IPS-18c (cell line): Measurements from ENCODE around the gene CDX1.

ENCODE experiments used
- H3K4me3 ChIP-seq: 2 replicates; pipeline ENCODE4 v1.7.0; 2013; ENCODE audit warnings: low read depth, mild to moderate bottlenecking, low read length, moderate library complexity; ENCODE audit not compliant: insufficient read depth
- H3K9me3 ChIP-seq: one replicate; pipeline ENCODE4 v1.6.1; 2013; ENCODE audit warnings: mild to moderate bottlenecking, low read length, moderate library complexity; ENCODE audit not compliant: control insufficient read depth, insufficient read depth

CDX1 gene

GRCh38 chr5:150129454-150129812, 37.1 kb upstream of the CDX1 start:
- no peaks in the 10 kb centered on the region for H3K9me3 ChIP-seq
- H3K4me3 ChIP-seq: no peak overlapping the region

- Histone ChIP-seq H3K9me3 (no peaks in the 10 kb centered on the region), H3K4me3 (no peak overlapping the region)
These were observed 36.6 kb upstream of the CDX1 start for GRCh38 chr5:150129813-150130492.

- no peak overlapping the region for H3K4me3 ChIP-seq
These were observed 36.1 kb upstream of the CDX1 start for GRCh38 chr5:150130493-150130922.

GRCh38 chr5:150131461-150131860, 35.1 kb upstream of the CDX1 start:
- H3K4me3 ChIP-seq: no peak overlapping the region
- no peaks in the 10 kb centered on the region for H3K9me3 ChIP-seq

More at GRCh38 chr5:150130493-150130922, 36.1 kb upstream of the CDX1 start:
- H3K9me3 ChIP-seq: no peaks in the 10 kb centered on the region

GRCh38 chr5:150131978-150132694, 34.4 kb upstream of the CDX1 start:
- H3K4me3 ChIP-seq: no peak overlapping the region
- H3K9me3 ChIP-seq: no peaks in the 10 kb centered on the region

- no peak overlapping the region for H3K4me3 ChIP-seq
- no peaks in the 10 kb centered on the region for H3K9me3 ChIP-seq
These were observed 33.8 kb upstream of the CDX1 start for GRCh38 chr5:150132740-150133139.

- H3K4me3 ChIP-seq: no peak overlapping the region
- H3K9me3 ChIP-seq: no peaks in the 10 kb centered on the region
These were observed 32.9 kb upstream of the CDX1 start for GRCh38 chr5:150133581-150134197.

GRCh38 chr5:150134198-150134588, 32.4 kb upstream of the CDX1 start:
- Histone ChIP-seq H3K4me3 (no peak overlapping the region), H3K9me3 (no peaks in the 10 kb centered on the region)

- Histone ChIP-seq H3K9me3 (no peaks in the 10 kb centered on the region), H3K4me3 (no peak overlapping the region)
These were observed 30.8 kb upstream of the CDX1 start for GRCh38 chr5:150135557-150136304.

GRCh38 chr5:150136305-150137167, 30.0 kb upstream of the CDX1 start:
- no peaks in the 10 kb centered on the region for H3K9me3 ChIP-seq
- no peak overlapping the region for H3K4me3 ChIP-seq

GRCh38 chr5:150137168-150137957, 29.2 kb upstream of the CDX1 start:
- no peaks in the 10 kb centered on the region for H3K9me3 ChIP-seq
- no peak overlapping the region for H3K4me3 ChIP-seq

- Histone ChIP-seq H3K4me3 (no peak overlapping the region), H3K9me3 (no peaks in the 10 kb centered on the region)
These were observed 28.6 kb upstream of the CDX1 start for GRCh38 chr5:150137997-150138396.

- no peaks in the 10 kb centered on the region for H3K9me3 ChIP-seq
- H3K4me3 ChIP-seq: no peak overlapping the region
These were observed 27.9 kb upstream of the CDX1 start for GRCh38 chr5:150138551-150139265.

GRCh38 chr5:150139334-150139733, 27.2 kb upstream of the CDX1 start:
- Histone ChIP-seq H3K4me3 (no peak overlapping the region), H3K9me3 (no peaks in the 10 kb centered on the region)

GRCh38 chr5:150140830-150141229, 25.7 kb upstream of the CDX1 start:
- no peaks in the 10 kb centered on the region for H3K9me3 ChIP-seq
- H3K4me3 ChIP-seq: no peak overlapping the region
